H1 (cell line): ENCODE results near the gene CD79A. TPM values are rescaled to one million over a fixed set of nuclear protein-coding genes. Genes with fewer than 3 reads are reported as not detected.

Source experiments
- JUND ChIP-seq: IDR thresholded peaks from 2 replicates; pipeline ENCODE4 v1.6.1; 2011; ENCODE audit warnings: mild to moderate bottlenecking, improper control_type of control experiment, low read length
- POLR2A ChIP-seq, 2 experiments: IDR thresholded peaks; 1 replicate in 1 of 2; 2 replicates in 1 of 2; pipeline ENCODE4 v1.6.1; 2011; ENCODE audit warnings: low read depth in 2 of 2, low read length in 2 of 2, mild to moderate bottlenecking in 2 of 2; ENCODE audit errors: control extremely low read depth in 1 of 2
- SAP30 ChIP-seq: fragments of 300-600 bp; sonication (generic); IDR thresholded peaks from 2 replicates; pipeline ENCODE4 v1.7.1; 2012; ENCODE audit warnings: low read length, moderate library complexity, mild to moderate bottlenecking, inconsistent platforms; ENCODE audit not compliant: insufficient read depth, insufficient replicate concordance
- SIX5 ChIP-seq: IDR thresholded peaks from 2 replicates; pipeline ENCODE4 v1.6.1; 2011; ENCODE audit warnings: mild to moderate bottlenecking, low read depth, low read length
- SP1 ChIP-seq: IDR thresholded peaks from 2 replicates; pipeline ENCODE4 v1.6.1; 2011; ENCODE audit warnings: low read depth, low read length
- TCF12 ChIP-seq: IDR thresholded peaks from 2 replicates; pipeline ENCODE4 v1.6.1; 2011; ENCODE audit warnings: low read depth, mild to moderate bottlenecking, low read length
- polyA plus RNA-seq, 7 experiments: library from polyadenylated mRNA; depleted of rRNA in 3 of 7; stranded (reverse) in 5 of 7; unstranded in 2 of 7; fragments of >200 nt in 5 of 7; fragments of 200-250 nt in 2 of 7; gene quantifications; 1 replicate in 5 of 7; 2 replicates in 1 of 7; 4 replicates in 1 of 7; pipeline versions ENCODE4 v1.2.1 to v1.2.3, GENCODE V29; 2011 to 2013; ENCODE audit warnings: missing spikeins in 2 of 7, mixed read lengths in 2 of 7
- total RNA-seq: library from RNA; stranded (reverse); fragmentation: NEBNext Ultra II Directional; extraction: Animal tissue kit (Norgen Biotek cat#: 25700); gene quantifications from 2 replicates; pipeline ENCODE4 v1.2.1, GENCODE V29; 2021

CD79A gene
- total and polyA plus RNA-seq, 2 of the 8 experiments (the other 6 are each of a cell fraction or from before 2014, with no cell fraction given) = 0.54 to 0.77 TPM

GRCh38 chr19:41897181-41897580 lies 20.1 kb downstream of the CD79A start (continued):
- TF ChIP-seq TCF12 (no peak), SP1 (no peak), SAP30 (no peak), POLR2A (IDR thresholded peaks at IDR 0.05; ENCODE audit: control extremely low read depth in 1 of 2, low read depth in 2 of 2, low read length in 2 of 2) (no peak), SIX5 (no peak), JUND (no peak)
